B cell (primary cell): ENCODE results near the gene EXD2. TPM values are rescaled to one million over a fixed set of nuclear protein-coding genes. Genes with fewer than 3 reads are reported as not detected.

Source experiments
- ATAC-seq: fragments of 200-7000 bp; cut with Tn5 transposase; one replicate; pipeline ENCODE4 v1.10.0; 2021; ENCODE audit warnings: low read depth, mild to moderate bottlenecking, moderate number of reproducible peaks, moderate library complexity
- CTCF ChIA-PET: fragments of 350-600 bp; sonication (Branson Sonifier 250); formaldehyde crosslinking; loops from one replicate; lab custom pipeline; 2021; ENCODE audit warnings: antibody characterized with exemption, inconsistent platforms; lab: Charles Lee
- POLR2A ChIA-PET: fragments of 350-600 bp; sonication (Branson Sonifier 250); formaldehyde crosslinking; loops from one replicate; lab custom pipeline; 2021; ENCODE audit warnings: antibody characterized with exemption; lab: Charles Lee
- DNase-seq: peaks from one replicate; pipeline ENCODE4 v3.0.0; 2013
- H2AFZ ChIP-seq: 2 replicates; pipeline ENCODE4 v1.6.1; 2012; ENCODE audit warnings: mild to moderate bottlenecking, low read depth, low read length; ENCODE audit not compliant: insufficient read depth, poor library complexity, severe bottlenecking
- H3K27ac ChIP-seq, 2 donors: 1 replicate in 1 of 2; 2 replicates in 1 of 2; pipeline ENCODE4 v1.5.1; 2012 to 2013; ENCODE audit warnings: low read length in 2 of 2, mild to moderate bottlenecking in 2 of 2, moderate library complexity in 1 of 2
- H3K27me3 ChIP-seq, 4 experiments: fragments of 200-600 bp in 1 of 4; sonication (generic) in 1 of 4; replicated peaks in 1 of 4; 1 replicate in 2 of 4; 2 replicates in 2 of 4; pipeline versions ENCODE4 v1.6.1 to v1.7.0; 2013 to 2016; ENCODE audit warnings: low read length in 3 of 4, mild to moderate bottlenecking in 2 of 4, mixed read lengths in 1 of 4, moderate library complexity in 1 of 4; ENCODE audit not compliant: insufficient read depth in 4 of 4, control insufficient read depth in 3 of 4; ENCODE audit errors: control extremely low read depth in 1 of 4
- H3K36me3 ChIP-seq, 2 experiments: replicated peaks in 1 of 2; 1 replicate in 1 of 2; 2 replicates in 1 of 2; pipeline versions ENCODE4 v1.6.1 to v1.7.1; 2013; ENCODE audit warnings: low read length in 1 of 2; ENCODE audit not compliant: insufficient read depth in 2 of 2, control insufficient read depth in 1 of 2; ENCODE audit errors: control extremely low read depth in 1 of 2, extremely low read depth in 1 of 2
- H3K4me1 ChIP-seq, 2 donors: fragments of 200-600 bp in 1 of 2; sonication (generic) in 1 of 2; 1 replicate in 1 of 2; 2 replicates in 1 of 2; pipeline versions ENCODE4 v1.5.1 to v1.6.1; 2013 to 2017; ENCODE audit warnings: low read length in 2 of 2; ENCODE audit not compliant: control insufficient read depth in 2 of 2, insufficient read depth in 2 of 2
- H3K4me2 ChIP-seq: replicated peaks from 2 replicates; pipeline ENCODE3; 2012; ENCODE audit warnings: mild to moderate bottlenecking, low read depth, low read length; ENCODE audit not compliant: poor library complexity, severe bottlenecking
- H3K4me3 ChIP-seq, 5 experiments: fragments of 200-600 bp in 1 of 5; sonication (generic) in 1 of 5; 1 replicate in 3 of 5; 2 replicates in 2 of 5; pipeline versions ENCODE4 v1.5.1 to v1.7.0; 2011 to 2016; ENCODE audit warnings: low read length in 4 of 5, mild to moderate bottlenecking in 4 of 5, low read depth in 2 of 5, control low read depth in 1 of 5, moderate library complexity in 1 of 5; ENCODE audit not compliant: insufficient read depth in 1 of 5; ENCODE audit errors: control extremely low read depth in 1 of 5, extremely low read depth in 1 of 5
- H3K79me2 ChIP-seq: fragments of 200-600 bp; sonication (generic); one replicate; pipeline ENCODE4 v1.6.0; 2016; ENCODE audit warnings: low read length; ENCODE audit not compliant: control insufficient read depth, insufficient read depth
- H3K9ac ChIP-seq: fragments of 200-600 bp; sonication (generic); 2 replicates; pipeline ENCODE4 v1.6.1; 2017; ENCODE audit warnings: mild to moderate bottlenecking, low read length, moderate library complexity
- H3K9me3 ChIP-seq, 3 donors: one replicate each; pipeline versions ENCODE4 v1.6.1 to v1.7.1; 2013; ENCODE audit warnings: low read length in 2 of 3; ENCODE audit not compliant: control insufficient read depth in 2 of 3, insufficient read depth in 1 of 3; ENCODE audit errors: control extremely low read depth in 1 of 3
- H4K20me1 ChIP-seq: 2 replicates; pipeline ENCODE4 v1.6.0; 2012; ENCODE audit warnings: mild to moderate bottlenecking, low read length; ENCODE audit not compliant: insufficient read depth, control insufficient read depth, poor library complexity, severe bottlenecking
- H3K27ac Mint-ChIP-seq: one replicate; pipeline ENCODE4 v1.8.0; 2021; ENCODE audit warnings: mixed read lengths
- H3K27me3 Mint-ChIP-seq: one replicate; pipeline ENCODE4 v1.8.0; 2021; ENCODE audit warnings: mixed read lengths
- H3K4me1 Mint-ChIP-seq: one replicate; pipeline ENCODE4 v1.8.0; 2021; ENCODE audit warnings: mixed read lengths
- H3K4me3 Mint-ChIP-seq: one replicate; pipeline ENCODE4 v1.8.0; 2021; ENCODE audit warnings: mixed read lengths
- H3K9me3 Mint-ChIP-seq: one replicate; pipeline ENCODE4 v1.8.0; 2022; ENCODE audit warnings: mixed read lengths; ENCODE audit not compliant: insufficient read depth
- EZH2 ChIP-seq: IDR thresholded peaks from 2 replicates; pipeline ENCODE4 v1.6.1; 2012; ENCODE audit warnings: borderline replicate concordance, low read depth, mild to moderate bottlenecking, moderate library complexity, low read length; ENCODE audit not compliant: insufficient read depth, poor library complexity, severe bottlenecking
- WGBS: methylation state at CpG from one replicate; pipeline ENCODE4 v1.1.5; 2013; ENCODE audit warnings: missing lambda C conversion rate; ENCODE audit not compliant: insufficient coverage; 5-methylcytosine and 5-hydroxymethylcytosine counted together
- intact Hi-C: fragments of 100-400 bp; cut with micrococcal nuclease; formaldehyde crosslinking; loops from one replicate; pipeline ENCODE4 v1.10.0; 2022
- polyA plus RNA-seq: library from polyadenylated mRNA; depleted of rRNA; stranded (reverse); fragments of >200 nt; gene quantifications from 2 replicates; pipeline ENCODE4 v1.2.3, GENCODE V29; 2012
- total RNA-seq, 2 donors: library from RNA; stranded (reverse); fragments of 120-200 nt in 1 of 2; gene quantifications; 1 replicate in 1 of 2; 2 replicates in 1 of 2; pipeline versions ENCODE4 v1.2.3 to v1.2.4, GENCODE V29; 2013 to 2022
- TF ChIP-seq, protein P1 (sequence below): fragments of 200-600 bp; IDR thresholded peaks from one replicate; pipeline ENCODE4 v1.8.0; 2022; ENCODE audit warnings: antibody characterized with exemption, mild to moderate bottlenecking

The EXD2 gene
- total and polyA plus RNA-seq, 2 donors (not counting 1 experiment from before 2014, with no cell fraction given): 3.6 to 10.0 TPM

DNA sequence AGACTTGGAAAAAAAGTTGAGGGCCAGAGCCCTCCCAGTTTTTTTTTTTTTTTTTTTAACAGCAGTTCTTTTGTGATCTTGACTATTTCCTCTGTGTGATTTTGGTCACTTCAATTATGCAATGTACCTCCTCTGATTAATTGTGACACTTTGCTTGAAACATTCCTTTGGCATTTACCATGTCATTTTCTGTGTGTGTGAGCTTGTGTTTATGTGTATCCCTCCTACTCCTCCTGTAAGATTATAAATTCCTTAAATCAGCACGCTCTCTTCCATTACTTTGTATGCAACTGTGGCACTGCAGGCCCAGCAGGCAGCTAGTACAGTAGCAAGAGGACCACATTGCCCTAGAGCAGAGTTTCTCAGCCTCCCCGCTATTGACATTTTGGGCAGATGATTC lies 35.4 kb downstream of the EXD2 start:
- no peaks in the 10 kb centered on the region for H3K79me2 ChIP-seq
- TF ChIP-seq EZH2: no peak
- TF ChIP-seq, protein P1, sequence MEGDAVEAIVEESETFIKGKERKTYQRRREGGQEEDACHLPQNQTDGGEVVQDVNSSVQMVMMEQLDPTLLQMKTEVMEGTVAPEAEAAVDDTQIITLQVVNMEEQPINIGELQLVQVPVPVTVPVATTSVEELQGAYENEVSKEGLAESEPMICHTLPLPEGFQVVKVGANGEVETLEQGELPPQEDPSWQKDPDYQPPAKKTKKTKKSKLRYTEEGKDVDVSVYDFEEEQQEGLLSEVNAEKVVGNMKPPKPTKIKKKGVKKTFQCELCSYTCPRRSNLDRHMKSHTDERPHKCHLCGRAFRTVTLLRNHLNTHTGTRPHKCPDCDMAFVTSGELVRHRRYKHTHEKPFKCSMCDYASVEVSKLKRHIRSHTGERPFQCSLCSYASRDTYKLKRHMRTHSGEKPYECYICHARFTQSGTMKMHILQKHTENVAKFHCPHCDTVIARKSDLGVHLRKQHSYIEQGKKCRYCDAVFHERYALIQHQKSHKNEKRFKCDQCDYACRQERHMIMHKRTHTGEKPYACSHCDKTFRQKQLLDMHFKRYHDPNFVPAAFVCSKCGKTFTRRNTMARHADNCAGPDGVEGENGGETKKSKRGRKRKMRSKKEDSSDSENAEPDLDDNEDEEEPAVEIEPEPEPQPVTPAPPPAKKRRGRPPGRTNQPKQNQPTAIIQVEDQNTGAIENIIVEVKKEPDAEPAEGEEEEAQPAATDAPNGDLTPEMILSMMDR: no peak
- ATAC-seq (no peak), DNase-seq (no peak)
- no peak overlapping the region for H3K27ac ChIP-seq
- H3K4me3 ChIP-seq: no peak overlapping the region
- H2AFZ ChIP-seq: no peak overlapping the region
- no peaks in the 10 kb centered on the region for H3K4me1 ChIP-seq
- intact Hi-C loops: no loop called here
- peaks cover 0 to 2% of the 10 kb centered on the region in 2 experiments for H3K36me3 ChIP-seq
- Mint-ChIP-seq H3K4me1 (no peaks in the 10 kb centered on the region), H3K4me3 (no peak overlapping the region), H3K27me3 (no peaks in the 10 kb centered on the region), H3K27ac (no peak overlapping the region), H3K9me3 (no peaks in the 10 kb centered on the region)
- H3K4me2 ChIP-seq: no peak overlapping the region
- no CpG with 5 or more reads among the region's 2 CpGs for WGBS
- no peaks in the 10 kb centered on the region for H4K20me1 ChIP-seq
- H3K27me3 ChIP-seq: no peaks in the 10 kb centered on the region
- no peak overlapping the region for H3K9ac ChIP-seq
- CTCF ChIA-PET: interaction anchor here (0.7 to 2.2 kb wide), 2 partner anchors 97 to 124 kb away, joined by 4 to 5 read pairs; no protein-coding TSS in a partner anchor
- no peaks in the 10 kb centered on the region for H3K9me3 ChIP-seq
- POLR2A ChIA-PET: interaction anchor here (0.7 kb wide), 1 partner anchor 230 kb away, joined by 3 read pairs; no protein-coding TSS in a partner anchor

DNA sequence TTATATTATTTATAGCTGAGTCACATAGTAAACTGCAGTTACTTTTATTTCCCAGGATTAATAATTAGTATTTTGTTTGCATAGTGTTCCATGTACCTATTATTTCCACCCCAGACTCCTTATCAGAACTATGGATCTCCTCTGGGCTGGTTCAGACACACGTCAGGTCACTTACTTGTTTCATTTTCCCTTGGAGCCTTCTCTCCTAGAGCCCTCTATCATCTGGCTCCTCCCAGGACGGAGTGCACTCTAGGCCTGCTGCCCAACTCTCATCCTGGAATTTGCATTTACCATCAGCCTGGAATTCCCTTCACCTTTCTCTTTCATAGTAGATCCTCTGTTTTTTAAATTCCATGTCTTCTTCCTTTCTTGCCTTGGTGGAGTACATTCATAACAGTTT lies 40.2 kb downstream of the EXD2 start:
- Histone ChIP-seq H2AFZ (no peak overlapping the region), H3K4me1 (no peaks in the 10 kb centered on the region), H3K79me2 (no peaks in the 10 kb centered on the region), H3K27ac (no peak overlapping the region), H3K4me2 (no peak overlapping the region), H4K20me1 (no peaks in the 10 kb centered on the region), H3K36me3 (peaks cover 0 to 14% of the 10 kb centered on the region in 2 experiments), H3K4me3 (no peak overlapping the region), H3K9ac (no peak overlapping the region), H3K27me3 (no peaks in the 10 kb centered on the region), H3K9me3 (no peaks in the 10 kb centered on the region)
- H3K9me3 Mint-ChIP-seq: no peaks in the 10 kb centered on the region
- DNase-seq (no peak), ATAC-seq (no peak)
- WGBS: 91% methylated on average over 2 of the region's 2 CpGs
- no peak overlapping the region for H3K27ac Mint-ChIP-seq
- CTCF ChIA-PET: interaction anchor here (1.0 kb wide), 1 partner anchor 227 kb away, joined by 3 read pairs; no protein-coding TSS in a partner anchor
- no peaks in the 10 kb centered on the region for H3K4me1 Mint-ChIP-seq
- TF ChIP-seq EZH2: no peak
- POLR2A ChIA-PET: no interaction called here
- no peaks in the 10 kb centered on the region for H3K27me3 Mint-ChIP-seq
- intact Hi-C loops: no loop called here
- no peak overlapping the region for H3K4me3 Mint-ChIP-seq
